Measurements from ENCODE around the gene RCAN2. TPM values are rescaled to one million over a fixed set of nuclear protein-coding genes. Genes with fewer than 3 reads are reported as not detected.

The RCAN2 gene
- total RNA-seq, 4 donors from 2014 or later: 4.7 to 23.1 (median 6.6) TPM

GRCh38 chr6:46267515-46267914 lies 223.7 kb downstream of the RCAN2 start:
- Histone ChIP-seq H3K4me1 (no peaks in the 10 kb centered on the region), H3K36me3 (no peaks in the 10 kb centered on the region), H3K27ac (no peak overlapping the region), H3K9me3 (no peaks in the 10 kb centered on the region), H3K27me3 (no peaks in the 10 kb centered on the region), H3K4me3 (no peak overlapping the region)
- no peak for DNase-seq
- TF ChIP-seq POLR2A (IDR thresholded peaks at IDR 0.05) (no peak), CTCF (IDR thresholded peaks at IDR 0.05) (no peak)

GRCh38 chr6:46265373-46265772 lies 225.9 kb downstream of the RCAN2 start:
- no peak for TF ChIP-seq CTCF (IDR thresholded peaks at IDR 0.05)
- no peak for TF ChIP-seq POLR2A (IDR thresholded peaks at IDR 0.05)
- DNase-seq: no peak
- Histone ChIP-seq H3K4me3 (no peak overlapping the region), H3K27ac (no peak overlapping the region), H3K27me3 (no peaks in the 10 kb centered on the region), H3K9me3 (no peaks in the 10 kb centered on the region), H3K36me3 (no peaks in the 10 kb centered on the region), H3K4me1 (no peaks in the 10 kb centered on the region)

GRCh38 chr6:46263707-46264086 lies 227.6 kb downstream of the RCAN2 start:
- Histone ChIP-seq H3K9me3 (no peaks in the 10 kb centered on the region), H3K4me3 (no peak overlapping the region), H3K27ac (no peak overlapping the region), H3K27me3 (no peaks in the 10 kb centered on the region), H3K4me1 (no peaks in the 10 kb centered on the region), H3K36me3 (no peaks in the 10 kb centered on the region)
- no peak for DNase-seq
- no peak for TF ChIP-seq POLR2A (IDR thresholded peaks at IDR 0.05)
- TF ChIP-seq CTCF (IDR thresholded peaks at IDR 0.05): no peak

- TF ChIP-seq POLR2A (IDR thresholded peaks at IDR 0.05): no peak
- TF ChIP-seq CTCF (IDR thresholded peaks at IDR 0.05): no peak
- no peaks in the 10 kb centered on the region for H3K36me3 ChIP-seq
Observed at GRCh38 chr6:46262928-46263706, 228.1 kb downstream of the RCAN2 start.

GRCh38 chr6:46258249-46258648 lies 233.0 kb downstream of the RCAN2 start:
- H3K4me3 ChIP-seq: no peak overlapping the region

More at GRCh38 chr6:46262928-46263706, 228.1 kb downstream of the RCAN2 start:
- Histone ChIP-seq H3K4me3 (no peak overlapping the region), H3K9me3 (no peaks in the 10 kb centered on the region), H3K27ac (no peak overlapping the region), H3K27me3 (no peaks in the 10 kb centered on the region), H3K4me1 (no peaks in the 10 kb centered on the region)
- no peak for DNase-seq

More at GRCh38 chr6:46258249-46258648, 233.0 kb downstream of the RCAN2 start:
- Histone ChIP-seq H3K36me3 (no peaks in the 10 kb centered on the region), H3K27me3 (no peaks in the 10 kb centered on the region), H3K9me3 (no peaks in the 10 kb centered on the region), H3K4me1 (no peaks in the 10 kb centered on the region), H3K27ac (no peak overlapping the region)
- TF ChIP-seq CTCF (IDR thresholded peaks at IDR 0.05): no peak
- TF ChIP-seq POLR2A (IDR thresholded peaks at IDR 0.05): no peak
- DNase-seq: no peak
